Measurements from ENCODE around the gene NCBP1. TPM values are rescaled to one million over a fixed set of nuclear protein-coding genes. Genes with fewer than 3 reads are reported as not detected.
A peak's percentile ranks its signal among the peaks of the same experiment; 100 is the strongest.

Gene NCBP1
- total RNA-seq, 2 donors from 2014 or later, result 16.1 to 28.7 TPM

- Histone ChIP-seq H3K4me3 (peak overlapping the region; percentile 40), H3K4me1 (ENCODE audit: control insufficient read depth in 1 of 2, low read depth in 2 of 2) (peaks cover 7 to 12% of the 10 kb centered on the region in 2 donors), H3K9me3 (no peaks in the 10 kb centered on the region), H3K36me3 (no peaks in the 10 kb centered on the region), H3K27ac (peak overlapping the region; percentile 68 to 84), H3K27me3 (replicated peaks; ENCODE audit: insufficient read depth) (no peaks in the 10 kb centered on the region)
- DNase-seq (ENCODE audit: low spot score), result no peak
- no peak for TF ChIP-seq CTCF (IDR thresholded peaks at IDR 0.05)
- ATAC-seq (ENCODE audit: insufficient number of reproducible peaks, low FRiP score, low read depth), result no peak
These were observed 70.7 kb downstream of the NCBP1 start for GRCh38 chr9:97704345-97704677.

GRCh38 chr9:97704851-97705250 lies 71.2 kb downstream of the NCBP1 start:
- Histone ChIP-seq H3K4me3 (no peak overlapping the region), H3K36me3 (no peaks in the 10 kb centered on the region), H3K27me3 (replicated peaks; ENCODE audit: insufficient read depth) (no peaks in the 10 kb centered on the region), H3K9me3 (no peaks in the 10 kb centered on the region), H3K27ac (peak overlapping the region; percentile 68 to 84), H3K4me1 (ENCODE audit: control insufficient read depth in 1 of 2, low read depth in 2 of 2) (peaks cover 7 to 12% of the 10 kb centered on the region in 2 donors)
- ATAC-seq (ENCODE audit: insufficient number of reproducible peaks, low FRiP score, low read depth), result no peak
- DNase-seq (ENCODE audit: low spot score), result no peak
- TF ChIP-seq CTCF (IDR thresholded peaks at IDR 0.05), result no peak

- Histone ChIP-seq H3K27me3 (replicated peaks; ENCODE audit: insufficient read depth) (no peaks in the 10 kb centered on the region), H3K4me3 (no peak overlapping the region), H3K9me3 (no peaks in the 10 kb centered on the region), H3K27ac (no peak overlapping the region), H3K4me1 (ENCODE audit: control insufficient read depth in 1 of 2, low read depth in 2 of 2) (peaks cover 7 to 12% of the 10 kb centered on the region in 2 donors), H3K36me3 (no peaks in the 10 kb centered on the region)
- TF ChIP-seq CTCF (IDR thresholded peaks at IDR 0.05), result no peak
- no peak for DNase-seq (ENCODE audit: low spot score)
- no peak for ATAC-seq (ENCODE audit: insufficient number of reproducible peaks, low FRiP score, low read depth)
These were observed 71.8 kb downstream of the NCBP1 start for GRCh38 chr9:97705354-97705950.

GRCh38 chr9:97706246-97706645 lies 72.6 kb downstream of the NCBP1 start:
- no peaks in the 10 kb centered on the region for H3K27me3 ChIP-seq (replicated peaks; ENCODE audit: insufficient read depth)
- ATAC-seq (ENCODE audit: insufficient number of reproducible peaks, low FRiP score, low read depth) (no peak), DNase-seq (ENCODE audit: low spot score) (no peak)
- TF ChIP-seq CTCF (IDR thresholded peaks at IDR 0.05), result no peak
- peaks cover 7 to 12% of the 10 kb centered on the region in 2 donors for H3K4me1 ChIP-seq (ENCODE audit: control insufficient read depth in 1 of 2, low read depth in 2 of 2)
- no peaks in the 10 kb centered on the region for H3K36me3 ChIP-seq
- H3K27ac ChIP-seq, result no peak overlapping the region
- H3K4me3 ChIP-seq, result no peak overlapping the region
- H3K9me3 ChIP-seq, result no peaks in the 10 kb centered on the region

- no peak overlapping the region for H3K27ac ChIP-seq
- H3K9me3 ChIP-seq, result no peaks in the 10 kb centered on the region
- peak; percentile 84 for TF ChIP-seq CTCF (IDR thresholded peaks at IDR 0.05)
- no peaks in the 10 kb centered on the region for H3K4me1 ChIP-seq (ENCODE audit: control insufficient read depth in 1 of 2, low read depth in 2 of 2)
- no peaks in the 10 kb centered on the region for H3K27me3 ChIP-seq (replicated peaks; ENCODE audit: insufficient read depth)
- DNase-seq (ENCODE audit: low spot score) (no peak), ATAC-seq (ENCODE audit: insufficient number of reproducible peaks, low FRiP score, low read depth) (no peak)
- no peak overlapping the region for H3K4me3 ChIP-seq
- H3K36me3 ChIP-seq, result no peaks in the 10 kb centered on the region
These were observed 77.0 kb downstream of the NCBP1 start for GRCh38 chr9:97710356-97711222.

Data from thoracic aorta (tissue), 2 donors.